GM18867 (cell line): ENCODE data around the gene OSER1.
"Not testable (repeated sequence)": the region's sequence is repeated elsewhere in the genome, so short reads cannot be mapped to it uniquely, and the experiment has no call there.

Experiments
- ATAC-seq: cut with Tn5 transposase; IDR thresholded peaks from one replicate; pipeline ENCODE4 v1.9.1; 2021; ENCODE audit warnings: mild to moderate bottlenecking, moderate library complexity; ENCODE audit not compliant: unreplicated experiment

The OSER1 gene

DNA sequence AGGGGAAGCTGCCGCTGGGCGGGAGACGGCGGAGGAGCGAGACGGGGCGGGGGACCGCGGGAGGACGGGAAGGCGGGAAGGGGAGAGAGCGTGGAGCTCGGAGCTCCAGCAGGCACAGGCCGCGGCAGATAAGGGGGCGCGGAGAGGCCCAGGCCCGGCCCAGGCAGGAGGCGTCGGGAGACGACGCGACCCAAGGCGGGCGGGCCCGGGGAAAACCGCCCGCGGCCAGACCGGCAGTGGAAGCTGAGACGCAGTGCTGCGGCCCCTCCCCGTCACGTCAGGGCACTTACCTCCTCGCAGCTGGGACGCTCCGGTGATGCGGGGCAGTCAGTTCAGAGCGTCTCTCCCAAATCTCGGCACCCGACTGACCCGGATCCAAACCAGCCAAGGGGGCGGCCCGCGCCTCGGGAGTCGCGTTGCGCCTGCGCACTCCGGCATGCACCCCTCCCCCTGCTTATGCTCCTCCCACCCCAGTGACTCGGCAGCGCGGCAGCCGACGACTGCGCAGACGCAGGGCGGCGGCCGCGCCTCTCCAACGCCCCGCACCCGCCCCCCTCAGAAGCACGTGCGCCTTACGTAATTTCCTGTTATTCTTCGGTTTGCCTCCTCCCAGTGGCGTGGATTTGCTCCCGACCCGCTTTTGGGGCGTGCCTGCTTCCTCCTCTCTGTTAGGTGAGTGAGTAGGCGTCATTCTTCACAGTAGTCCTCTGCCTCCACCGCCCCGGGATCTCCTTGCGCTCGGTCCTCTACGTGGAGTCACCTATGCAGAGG lies at the start of gene OSER1:
Gene OSER1 (minus strand): TSS at position 366 of the 771 bp plus-strand sequence. CDS start 3,814 bp downstream, outside the sequence.
- ATAC-seq = peak; percentile 84

GRCh38 chr20:44258226-44258890 lies 47.8 kb upstream of the OSER1 start:
- no peak for ATAC-seq

- no peak for ATAC-seq
These were observed 46.4 kb upstream of the OSER1 start for GRCh38 chr20:44256961-44257360.

GRCh38 chr20:44255942-44256341 lies 45.4 kb upstream of the OSER1 start:
- no peak for ATAC-seq

GRCh38 chr20:44254073-44254472 lies 43.5 kb upstream of the OSER1 start:
- ATAC-seq = no peak

- no peak for ATAC-seq
These were observed 43.0 kb upstream of the OSER1 start for GRCh38 chr20:44253528-44253927.

GRCh38 chr20:44251284-44251683 lies 40.7 kb upstream of the OSER1 start:
- no peak for ATAC-seq

- no peak for ATAC-seq
These were observed 37.8 kb upstream of the OSER1 start for GRCh38 chr20:44248410-44248759.

- no peak for ATAC-seq
These were observed 37.2 kb upstream of the OSER1 start for GRCh38 chr20:44247586-44248409.

GRCh38 chr20:44247131-44247571 lies 36.6 kb upstream of the OSER1 start, which contains the start of gene GDAP1L1:
Gene GDAP1L1 (plus strand): TSS chr20:44247308. CDS start chr20:44247335, 27 bp downstream.
- no peak for ATAC-seq

- no peak for ATAC-seq
These were observed 35.4 kb upstream of the OSER1 start for GRCh38 chr20:44245977-44246376.

GRCh38 chr20:44241796-44242195 lies 31.2 kb upstream of the OSER1 start:
- no peak for ATAC-seq

DNA sequence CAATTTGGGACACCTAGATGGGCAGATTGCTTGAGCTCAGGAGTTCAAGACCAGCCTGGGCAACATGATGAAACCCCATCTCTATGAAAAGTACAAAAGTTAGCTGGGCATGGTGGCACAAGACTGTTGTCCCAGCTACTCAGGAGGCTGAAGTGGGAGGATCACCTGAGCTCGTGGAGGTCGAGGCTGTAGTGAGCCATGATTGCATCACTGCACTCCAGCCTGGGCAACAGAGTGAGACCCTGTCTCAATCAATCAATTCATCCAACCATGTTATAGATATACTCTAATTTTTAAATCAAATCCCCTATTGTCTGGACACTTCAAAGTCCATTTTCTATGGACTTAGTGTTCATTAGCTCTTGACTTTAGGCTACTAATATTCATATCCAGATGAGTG lies 26.3 kb upstream of the OSER1 start:
- ATAC-seq = not testable (repeated sequence)

- ATAC-seq = no peak
These were observed 25.1 kb upstream of the OSER1 start for GRCh38 chr20:44235702-44236101.

DNA sequence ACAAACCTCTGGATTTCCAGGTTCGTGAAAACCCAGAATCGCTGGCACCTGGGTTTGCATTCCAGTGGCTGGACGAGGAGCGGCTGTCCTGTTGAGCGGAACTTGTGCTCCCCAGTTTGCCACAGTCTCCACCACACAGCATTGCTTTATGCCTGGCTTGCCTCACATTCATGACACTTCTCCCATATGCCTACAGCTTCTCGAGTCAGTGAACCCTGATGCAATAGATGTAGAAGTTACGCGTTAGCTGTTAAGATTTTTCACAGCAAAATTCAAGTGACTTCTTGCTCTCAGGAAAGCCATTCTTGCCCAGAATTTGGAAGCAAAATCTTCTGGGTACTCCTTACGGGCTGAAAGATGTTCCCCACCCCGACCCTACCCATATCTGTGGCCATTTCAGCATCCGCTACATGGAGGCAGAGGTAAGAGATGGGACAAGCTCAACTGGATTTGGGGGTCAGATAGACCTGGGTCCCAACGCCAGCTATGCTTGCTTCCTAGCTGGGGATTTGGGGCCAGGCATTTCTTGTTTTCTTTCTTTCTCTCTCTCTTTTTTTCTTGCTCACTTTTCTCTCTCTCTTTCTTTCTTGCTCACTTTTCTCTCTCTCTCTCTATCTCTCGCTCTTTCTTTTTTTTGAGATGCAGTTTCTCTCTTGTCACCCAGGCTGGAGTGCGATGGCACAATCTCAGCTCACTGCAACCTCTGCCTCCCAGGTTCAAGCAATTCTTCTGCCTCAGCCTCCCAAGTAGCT lies 24.2 kb upstream of the OSER1 start:
- ATAC-seq = no peak

DNA sequence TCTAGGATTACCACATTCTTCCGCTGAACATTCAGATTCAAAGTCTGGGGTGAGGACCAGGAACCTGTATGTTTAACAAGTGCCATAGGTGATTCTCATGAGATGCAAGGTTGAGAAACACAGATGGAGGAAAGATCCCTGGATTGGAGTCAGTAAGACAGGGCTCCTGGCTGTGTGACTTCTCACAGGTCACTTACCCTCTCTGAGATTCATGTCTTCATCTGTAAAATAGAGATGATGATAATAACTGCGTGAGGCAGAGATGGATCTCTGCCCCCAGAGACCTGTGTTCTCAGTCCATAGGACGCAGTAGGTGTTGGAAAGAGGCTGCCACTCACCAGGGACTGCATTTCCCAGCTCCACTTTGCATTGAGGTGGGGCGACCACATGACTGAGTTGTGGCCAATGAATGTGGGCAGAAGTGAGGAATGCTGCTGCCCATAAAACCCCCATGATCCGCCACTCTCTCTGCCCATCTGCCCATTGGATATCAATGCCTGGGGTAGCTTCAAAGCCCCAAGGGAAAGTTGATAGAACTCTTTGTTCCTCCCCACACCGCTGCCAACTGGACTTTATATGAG lies 23.0 kb upstream of the OSER1 start:
- ATAC-seq = no peak

DNA sequence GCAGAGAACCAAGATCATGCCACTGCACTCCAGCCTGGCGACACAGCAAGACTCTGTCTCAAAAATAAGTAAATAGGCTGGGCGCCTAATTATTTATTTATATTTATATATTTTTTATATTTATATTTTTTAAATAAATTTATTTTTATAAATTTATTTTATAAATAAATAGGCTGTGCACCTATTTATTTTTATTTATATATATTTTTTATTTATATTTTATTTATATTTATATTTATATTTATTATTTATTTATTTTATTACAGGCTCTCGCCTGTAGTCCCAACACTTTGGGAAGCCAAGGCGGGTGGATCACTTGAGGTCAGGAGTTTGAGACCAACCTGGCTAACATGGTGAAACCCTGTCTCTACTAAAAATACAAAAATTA lies 21.9 kb upstream of the OSER1 start:
- ATAC-seq = not testable (repeated sequence)

DNA sequence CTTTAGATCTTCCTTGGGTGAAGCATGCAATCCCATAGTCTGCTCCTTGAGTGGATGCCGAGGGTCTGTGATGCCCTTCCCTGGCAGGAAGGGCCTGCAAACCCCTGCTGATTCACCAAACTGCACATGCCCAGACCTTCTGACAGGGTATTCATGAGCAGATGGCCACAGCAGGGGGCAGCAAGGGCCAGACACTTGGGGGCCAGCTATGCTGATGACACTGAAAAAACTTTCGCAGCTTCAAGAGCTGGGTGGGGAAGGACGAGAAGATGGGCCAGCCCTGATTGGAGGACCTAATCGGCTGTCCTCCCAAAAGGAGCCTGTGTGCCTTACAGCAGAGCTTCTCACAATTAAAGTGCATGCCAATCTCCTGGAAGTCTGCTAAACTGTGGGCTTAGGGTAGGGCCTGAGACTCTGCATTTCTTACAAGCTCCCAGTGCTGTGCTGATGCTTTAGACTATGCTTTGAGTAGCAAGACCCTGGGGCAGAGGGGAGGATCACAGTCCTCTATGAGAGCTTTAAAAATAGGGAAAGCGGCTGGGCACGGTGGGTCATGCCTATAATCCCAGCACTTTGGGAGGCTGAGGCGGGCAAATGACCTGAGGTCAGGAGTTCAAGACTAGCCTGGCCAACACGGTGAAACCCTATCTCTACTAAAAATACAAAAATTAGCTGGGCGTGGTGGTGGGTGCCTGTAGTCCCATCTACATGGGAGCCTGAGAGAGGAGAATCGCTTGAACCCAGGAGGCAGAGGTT lies 21.3 kb upstream of the OSER1 start:
- no peak for ATAC-seq

GRCh38 chr20:44231193-44231592 lies 20.6 kb upstream of the OSER1 start:
- no peak for ATAC-seq
